Measurements from ENCODE around the gene SLC7A1. TPM values are rescaled to one million over a fixed set of nuclear protein-coding genes. Genes with fewer than 3 reads are reported as not detected.

The SLC7A1 gene
- total and polyA plus RNA-seq, 3 donors from 2014 or later, result 21.4 to 35.7 (median 27.0) TPM

GRCh38 chr13:29501674-29502073, 93.8 kb downstream of the SLC7A1 start:
- Histone ChIP-seq H3K36me3 (ENCODE audit: low read depth, missing control alignments) (no peaks in the 10 kb centered on the region), H3K4me1 (peaks cover 8% of the 10 kb centered on the region), H3K27ac (no peak overlapping the region), H3K27me3 (no peaks in the 10 kb centered on the region), H3K4me3 (no peak overlapping the region), H3K9me3 (no peaks in the 10 kb centered on the region)
- TF ChIP-seq POLR2A (IDR thresholded peaks at IDR 0.05) (no peak), CTCF (IDR thresholded peaks at IDR 0.05) (no peak)
- WGBS, 2 donors, result 87 to 90% methylated on average over 4 of the region's 4 CpGs
- intact Hi-C loops (cut with DNase I; ENCODE audit: low total_unique reads), result loop anchor here (10.0 kb wide), 1 partner anchor 613 kb away; no protein-coding TSS in a partner anchor
- DNase-seq, result no peak

- DNase-seq, result no peak
- intact Hi-C loops (cut with DNase I; ENCODE audit: low total_unique reads), result loop anchor here (10.0 kb wide), 1 partner anchor 614 kb away; no protein-coding TSS in a partner anchor
- no peak overlapping the region for H3K4me3 ChIP-seq
- no peaks in the 10 kb centered on the region for H3K36me3 ChIP-seq (ENCODE audit: low read depth, missing control alignments)
- H3K27ac ChIP-seq, result no peak overlapping the region
- TF ChIP-seq CTCF (IDR thresholded peaks at IDR 0.05) (no peak), POLR2A (IDR thresholded peaks at IDR 0.05) (no peak)
- peaks cover 13% of the 10 kb centered on the region for H3K4me1 ChIP-seq
- H3K27me3 ChIP-seq, result no peaks in the 10 kb centered on the region
- 87 to 95% methylated on average over 7 of the region's 7 CpGs for WGBS, 2 donors
- H3K9me3 ChIP-seq, result no peaks in the 10 kb centered on the region
These were observed 95.1 kb downstream of the SLC7A1 start for GRCh38 chr13:29500386-29500785.

GRCh38 chr13:29499506-29500165, 95.9 kb downstream of the SLC7A1 start:
- Histone ChIP-seq H3K36me3 (ENCODE audit: low read depth, missing control alignments) (no peaks in the 10 kb centered on the region), H3K27ac (no peak overlapping the region), H3K4me1 (peaks cover 13% of the 10 kb centered on the region), H3K27me3 (no peaks in the 10 kb centered on the region), H3K9me3 (no peaks in the 10 kb centered on the region), H3K4me3 (no peak overlapping the region)
- TF ChIP-seq POLR2A (IDR thresholded peaks at IDR 0.05) (no peak), CTCF (IDR thresholded peaks at IDR 0.05) (no peak)
- WGBS, 2 donors, result 82 to 90% methylated on average over 7 of the region's 7 CpGs
- intact Hi-C loops (cut with DNase I; ENCODE audit: low total_unique reads), result loop anchor here (10.0 kb wide), 1 partner anchor 615 kb away; no protein-coding TSS in a partner anchor
- DNase-seq, result no peak

GRCh38 chr13:29498426-29499040, 97.0 kb downstream of the SLC7A1 start:
- no peak overlapping the region for H3K27ac ChIP-seq
- intact Hi-C loops (cut with DNase I; ENCODE audit: low total_unique reads), result no loop called here
- TF ChIP-seq CTCF (IDR thresholded peaks at IDR 0.05), result no peak
- no peak for TF ChIP-seq POLR2A (IDR thresholded peaks at IDR 0.05)
- no peaks in the 10 kb centered on the region for H3K36me3 ChIP-seq (ENCODE audit: low read depth, missing control alignments)
- WGBS, 2 donors, result 92 to 95% methylated on average over 12 to 13 of the region's 13 CpGs
- no peak for DNase-seq
- peaks cover 13% of the 10 kb centered on the region for H3K4me1 ChIP-seq
- H3K9me3 ChIP-seq, result no peaks in the 10 kb centered on the region
- H3K27me3 ChIP-seq, result no peaks in the 10 kb centered on the region
- H3K4me3 ChIP-seq, result no peak overlapping the region
